HCT116 (cell line): ENCODE data around the gene HLA-B. TPM values are rescaled to one million over a fixed set of nuclear protein-coding genes. Genes with fewer than 3 reads are reported as not detected.

Experiments
- ATAC-seq: fragments of 200-7000 bp; cut with Tn5 transposase; 2 replicates; pipeline ENCODE4 v1.9.1; 2020; ENCODE audit warnings: mild to moderate bottlenecking, moderate library complexity
- BruUV-seq: library from RNA; stranded (reverse); fragments of 400-500 nt; replicated peaks from 2 replicates; lab custom pipeline; 2021; lab: Mats Ljungman, UMichigan
- CTCF ChIA-PET: fragments of 300-600 bp; sonication (Branson Sonifier 250); formaldehyde crosslinking; loops from one replicate; lab custom pipeline; 2021; ENCODE audit warnings: antibody characterized with exemption; lab: Charles Lee
- POLR2A ChIA-PET: fragments of 300-600, 350-600 bp; sonication (Branson Sonifier 250); formaldehyde crosslinking; loops from one replicate; lab custom pipeline; 2021; ENCODE audit warnings: antibody characterized with exemption; lab: Charles Lee
- RAD21 ChIA-PET, 2 experiments: fragments of 300-600 bp; sonication (Branson Sonifier 250); formaldehyde crosslinking; loops; one replicate each; lab custom pipeline; 2023; ENCODE audit warnings: low total read pairs in 2 of 2; ENCODE audit not compliant: uncharacterized antibody in 2 of 2, unreplicated experiment in 2 of 2, low non-redundant PET in 1 of 2; lab: Charles Lee
- DNase-seq: peaks from one replicate; pipeline ENCODE4 v3.0.0-alpha.2; 2010; ENCODE audit warnings: low read depth, low spot score
- H2AFZ ChIP-seq: fragments of 200-600 bp; shearing (Covaris generic), sonication (generic); 2 replicates; pipeline ENCODE4 v1.6.1; 2017; ENCODE audit warnings: low read depth, mixed run types, mixed read lengths, antibody characterized with exemption, low read length; ENCODE audit not compliant: poor library complexity, severe bottlenecking
- H3K27ac ChIP-seq: 2 replicates; pipeline ENCODE4 v1.5.1; 2012; ENCODE audit warnings: low read depth, low read length
- H3K27me3 ChIP-seq: fragments of 200-600 bp; sonication (generic); 2 replicates; pipeline ENCODE4 v1.6.1; 2016; ENCODE audit warnings: mixed run types, low read length, mixed read lengths; ENCODE audit not compliant: insufficient read depth
- H3K36me3 ChIP-seq, 2 experiments: fragments of 200-500 bp in 1 of 2; fragments of 200-600 bp in 1 of 2; sonication (Bioruptor generic) in 1 of 2; sonication (generic) in 1 of 2; 2 replicates each; pipeline versions ENCODE4 v1.5.1 to v1.6.1; 2014 to 2016; ENCODE audit warnings: low read length in 2 of 2, inconsistent platforms in 1 of 2, mixed read lengths in 1 of 2, mixed run types in 1 of 2; ENCODE audit not compliant: insufficient read depth in 2 of 2, control insufficient read depth in 1 of 2
- H3K4me1 ChIP-seq, 2 experiments: fragments of 200-600 bp in 1 of 2; sonication (generic) in 1 of 2; 2 replicates each; pipeline versions ENCODE4 v1.5.1 to v1.6.1; 2012 to 2017; ENCODE audit warnings: low read length in 2 of 2, inconsistent platforms in 1 of 2, mild to moderate bottlenecking in 1 of 2, mixed read lengths in 1 of 2, mixed run types in 1 of 2, moderate library complexity in 1 of 2; ENCODE audit not compliant: insufficient read depth in 2 of 2, control insufficient read depth in 1 of 2
- H3K4me2 ChIP-seq: fragments of 200-600 bp; sonication (generic); 2 replicates; pipeline ENCODE4 v1.6.1; 2017; ENCODE audit warnings: mixed run types, low read length, mixed read lengths
- H3K4me3 ChIP-seq, 2 experiments: fragments of 200-600 bp in 1 of 2; sonication (generic) in 1 of 2; replicated peaks in 1 of 2; 2 replicates each; pipeline ENCODE4 v1.5.1; 2011 to 2016; ENCODE audit warnings: low read length in 2 of 2, control low read depth in 1 of 2, low read depth in 1 of 2, mild to moderate bottlenecking in 1 of 2, mixed read lengths in 1 of 2, mixed run types in 1 of 2
- H3K79me2 ChIP-seq: fragments of 200-600 bp; sonication (generic); 2 replicates; pipeline ENCODE4 v1.6.1; 2017; ENCODE audit warnings: mild to moderate bottlenecking, mixed run types, low read length, moderate library complexity, mixed read lengths; ENCODE audit not compliant: insufficient read depth
- H3K9ac ChIP-seq: fragments of 200-600 bp; sonication (generic); 2 replicates; pipeline ENCODE4 v1.6.1; 2016; ENCODE audit warnings: low read length, mixed read lengths
- H3K9me2 ChIP-seq: fragments of 200-600 bp; sonication (generic), shearing (Covaris generic); 2 replicates; pipeline ENCODE4 v1.6.1; 2017; ENCODE audit warnings: mixed run types, mild to moderate bottlenecking, moderate library complexity; ENCODE audit not compliant: insufficient read depth
- H3K9me3 ChIP-seq, 2 experiments: fragments of 200-500 bp in 1 of 2; fragments of 200-600 bp in 1 of 2; sonication (Bioruptor generic) in 1 of 2; sonication (generic) in 1 of 2; 2 replicates each; pipeline ENCODE4 v1.6.1; 2014 to 2017; ENCODE audit warnings: low read length in 2 of 2, mixed read lengths in 2 of 2, inconsistent platforms in 1 of 2, low read depth in 1 of 2, mild to moderate bottlenecking in 1 of 2, mixed run types in 1 of 2, moderate library complexity in 1 of 2; ENCODE audit not compliant: control insufficient read depth in 1 of 2, insufficient read depth in 1 of 2
- H4K20me1 ChIP-seq: fragments of 200-600 bp; sonication (generic), shearing (Covaris generic); 2 replicates; pipeline ENCODE4 v1.6.1; 2017; ENCODE audit warnings: mixed run types, mild to moderate bottlenecking, moderate library complexity; ENCODE audit not compliant: insufficient read depth
- CBX3 ChIP-seq: IDR thresholded peaks from 2 replicates; pipeline ENCODE4 v1.6.1; 2012; ENCODE audit warnings: low read depth
- CTCF ChIP-seq, 3 experiments: fragments of 200-600 bp in 1 of 3; sonication (generic) in 1 of 3; IDR thresholded peaks in 2 of 3; conservative IDR thresholded peaks in 1 of 3; 2 replicates each; pipeline ENCODE4 v1.5.1; 2012 to 2017; ENCODE audit warnings: low read depth in 2 of 3, low read length in 2 of 3, antibody characterized with exemption in 1 of 3, borderline replicate concordance in 1 of 3, control low read depth in 1 of 3, mild to moderate bottlenecking in 1 of 3, mixed read lengths in 1 of 3, mixed run types in 1 of 3, moderate library complexity in 1 of 3; ENCODE audit not compliant: insufficient read depth in 1 of 3
- EGR1 ChIP-seq: IDR thresholded peaks from 2 replicates; pipeline ENCODE4 v1.6.1; 2012; ENCODE audit warnings: low read depth
- EZH2 ChIP-seq: fragments of 200-600 bp; sonication (generic); IDR thresholded peaks from 2 replicates; pipeline ENCODE4 v1.6.1; 2017; ENCODE audit warnings: antibody characterized with exemption, mixed run types
- JUND ChIP-seq: IDR thresholded peaks from 2 replicates; pipeline ENCODE4 v1.6.1; 2012
- POLR2A ChIP-seq: IDR thresholded peaks from 2 replicates; pipeline ENCODE4 v1.7.0; 2011; ENCODE audit warnings: borderline replicate concordance; ENCODE audit not compliant: insufficient read depth, insufficient read length; ENCODE audit errors: extremely low read depth
- POLR2AphosphoS5 ChIP-seq: IDR thresholded peaks from 2 replicates; pipeline ENCODE4 v1.6.1; 2011; ENCODE audit warnings: mild to moderate bottlenecking, low read depth, low read length, moderate library complexity
- RAD21 ChIP-seq: IDR thresholded peaks from 2 replicates; pipeline ENCODE4 v1.6.1; 2012; ENCODE audit warnings: low read depth, mild to moderate bottlenecking
- SIN3A ChIP-seq: IDR thresholded peaks from 2 replicates; pipeline ENCODE4 v1.6.1; 2012; ENCODE audit warnings: low read depth
- SRF ChIP-seq: IDR thresholded peaks from 2 replicates; pipeline ENCODE4 v1.6.1; 2012; ENCODE audit warnings: low read depth
- TCF7L2 ChIP-seq: IDR thresholded peaks from 2 replicates; pipeline ENCODE4 v1.7.0; 2011; ENCODE audit warnings: borderline replicate concordance, inconsistent platforms; ENCODE audit not compliant: insufficient read depth, insufficient read length; ENCODE audit errors: extremely low read depth
- ZFX ChIP-seq: fragments of 450-650 bp; IDR thresholded peaks from 2 replicates; pipeline ENCODE4 v1.6.1; 2017
- intact Hi-C: fragments of 100-400 bp; cut with micrococcal nuclease; formaldehyde crosslinking; loops from 2 replicates; pipeline ENCODE4 v1.10.0; 2022
- total RNA-seq: library from RNA; stranded (reverse); gene quantifications from one replicate; pipeline ENCODE4 v1.2.1, GENCODE V29; 2021; ENCODE audit not compliant: unreplicated experiment

HLA-B gene
- total RNA-seq, 1 experiment from 2014 or later, result 381 TPM

DNA sequence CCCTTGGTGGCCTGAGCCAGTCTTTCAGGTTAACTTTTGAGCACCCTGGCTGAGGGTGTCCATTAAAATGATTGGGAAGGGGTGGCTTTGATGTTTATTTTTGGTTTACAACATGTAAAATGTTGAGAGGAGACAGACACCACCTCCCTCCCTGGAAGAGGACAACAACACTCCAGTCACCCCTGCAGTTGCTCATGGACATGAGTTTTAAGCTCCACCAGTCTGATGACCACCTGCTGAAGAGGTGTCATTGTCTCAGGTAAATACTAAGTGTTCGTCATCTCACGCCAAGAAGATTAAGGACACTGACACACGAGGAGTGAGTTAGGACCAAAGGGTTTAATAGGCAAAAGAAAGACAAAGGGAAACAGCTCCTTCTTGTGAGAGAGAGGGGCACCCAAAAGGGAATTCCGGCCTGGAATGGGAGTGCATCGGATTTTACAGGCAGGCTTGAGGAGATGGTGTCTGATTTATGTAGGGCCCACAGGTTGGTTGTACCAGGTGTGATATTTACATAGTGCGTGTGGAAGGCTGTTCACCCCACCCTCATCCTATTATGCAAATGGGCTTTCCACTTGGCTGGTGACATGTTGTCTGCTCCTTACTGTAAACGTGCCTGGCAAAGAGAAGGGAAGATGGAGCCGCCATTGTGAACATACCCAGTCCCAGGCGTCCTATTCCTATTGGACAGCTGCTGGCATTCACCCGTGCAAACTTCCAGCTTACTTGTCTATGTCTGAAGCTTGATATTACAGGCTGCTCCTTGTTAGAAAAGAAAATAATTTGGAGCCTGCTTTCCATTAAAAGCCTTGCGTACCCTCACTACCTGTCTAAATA, 6.6 kb downstream of the HLA-B start:
- RAD21 ChIA-PET, result no interaction called here
- CTCF ChIA-PET, result no interaction called here

More for the DNA sequence above, 6.6 kb downstream of the HLA-B start:
- Histone ChIP-seq H3K9ac (no peak overlapping the region), H2AFZ (no peak overlapping the region), H3K27ac (no peak overlapping the region), H3K36me3 (no peaks in the 10 kb centered on the region; a peak in 2 of 4 replicates), H3K79me2 (no peaks in the 10 kb centered on the region), H4K20me1 (no peaks in the 10 kb centered on the region), H3K4me2 (no peak overlapping the region), H3K9me3 (no peaks in the 10 kb centered on the region), H3K4me3 (no peak overlapping the region), H3K27me3 (no peaks in the 10 kb centered on the region), H3K4me1 (no peaks in the 10 kb centered on the region), H3K9me2 (no peaks in the 10 kb centered on the region)
- DNase-seq (no peak), ATAC-seq (no peak)
- POLR2A ChIA-PET, result no interaction called here
- no TSS peak for BruUV-seq
- TF ChIP-seq POLR2AphosphoS5, result no peak
- TF ChIP-seq ZFX, result no peak
- TF ChIP-seq EGR1, result no peak
- TF ChIP-seq CTCF (IDR thresholded peaks at IDR 0.05 in 2 of 3, conservative IDR thresholded peaks at IDR 0.05 in 1 of 3; ENCODE audit: borderline replicate concordance in 1 of 3, insufficient read depth in 1 of 3, low read depth in 2 of 3, low read length in 2 of 3), result no peak
- no peak for TF ChIP-seq JUND
- TF ChIP-seq CBX3, result no peak
- TF ChIP-seq TCF7L2, result no peak
- TF ChIP-seq SIN3A, result no peak
- TF ChIP-seq RAD21, result no peak
- TF ChIP-seq POLR2A, result no peak
- no peak for TF ChIP-seq EZH2
- TF ChIP-seq SRF, result no peak
- intact Hi-C loops, result loop anchor here (5.0 kb wide), 1 partner anchor 83 kb away; no protein-coding TSS in a partner anchor
